Measurements from ENCODE around the gene GALNT16. TPM values are rescaled to one million over a fixed set of nuclear protein-coding genes. Genes with fewer than 3 reads are reported as not detected.
"Not testable (repeated sequence)": the region's sequence is repeated elsewhere in the genome, so short reads cannot be mapped to it uniquely, and the experiment has no call there.

Gene GALNT16
- polyA plus RNA-seq, 1 donor from 2014 or later, result not detected

DNA sequence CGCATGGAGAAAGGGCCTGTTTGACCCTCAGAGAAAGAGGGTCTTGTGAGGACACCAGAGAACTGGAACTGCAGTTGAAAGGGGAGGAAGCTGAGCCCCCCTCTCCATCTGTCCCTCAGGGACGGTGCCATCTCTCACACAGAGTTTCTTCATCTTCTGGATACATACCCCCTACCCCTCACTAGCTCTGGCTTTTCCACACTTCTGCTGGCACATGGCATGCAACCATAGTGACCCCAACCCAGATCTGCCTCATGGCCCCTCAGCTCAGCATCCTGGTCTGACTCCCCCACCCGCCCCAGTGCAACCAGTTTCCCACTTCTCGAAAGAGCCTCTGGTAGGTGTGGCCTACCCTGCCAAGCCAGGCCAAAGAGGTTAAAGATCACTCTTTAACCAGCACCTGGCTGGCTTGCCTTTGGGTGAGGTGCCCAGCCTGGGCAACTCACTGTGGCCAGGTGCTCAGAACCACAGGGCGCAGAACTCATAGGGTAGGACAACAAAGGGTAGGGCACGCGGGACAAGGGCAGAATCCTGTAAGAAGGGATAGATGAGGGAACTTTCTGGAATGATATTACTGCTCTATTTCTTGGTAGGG is 25.8 kb downstream of the GALNT16 start:
- Mint-ChIP-seq H3K4me1 (no peaks in the 10 kb centered on the region), H3K27ac (no peak overlapping the region), H3K4me3 (no peak overlapping the region), H3K36me3 (peaks cover 1% of the 10 kb centered on the region), H3K27me3 (peaks cover 2% of the 10 kb centered on the region), H3K9me3 (no peaks in the 10 kb centered on the region)

- Mint-ChIP-seq H3K4me1 (no peaks in the 10 kb centered on the region), H3K4me3 (no peak overlapping the region), H3K36me3 (peaks cover 1% of the 10 kb centered on the region), H3K9me3 (no peaks in the 10 kb centered on the region), H3K27me3 (peaks cover 4% of the 10 kb centered on the region), H3K27ac (no peak overlapping the region)
Measured at GRCh38 chr14:69287098-69288010, 27.4 kb downstream of the GALNT16 start.

DNA sequence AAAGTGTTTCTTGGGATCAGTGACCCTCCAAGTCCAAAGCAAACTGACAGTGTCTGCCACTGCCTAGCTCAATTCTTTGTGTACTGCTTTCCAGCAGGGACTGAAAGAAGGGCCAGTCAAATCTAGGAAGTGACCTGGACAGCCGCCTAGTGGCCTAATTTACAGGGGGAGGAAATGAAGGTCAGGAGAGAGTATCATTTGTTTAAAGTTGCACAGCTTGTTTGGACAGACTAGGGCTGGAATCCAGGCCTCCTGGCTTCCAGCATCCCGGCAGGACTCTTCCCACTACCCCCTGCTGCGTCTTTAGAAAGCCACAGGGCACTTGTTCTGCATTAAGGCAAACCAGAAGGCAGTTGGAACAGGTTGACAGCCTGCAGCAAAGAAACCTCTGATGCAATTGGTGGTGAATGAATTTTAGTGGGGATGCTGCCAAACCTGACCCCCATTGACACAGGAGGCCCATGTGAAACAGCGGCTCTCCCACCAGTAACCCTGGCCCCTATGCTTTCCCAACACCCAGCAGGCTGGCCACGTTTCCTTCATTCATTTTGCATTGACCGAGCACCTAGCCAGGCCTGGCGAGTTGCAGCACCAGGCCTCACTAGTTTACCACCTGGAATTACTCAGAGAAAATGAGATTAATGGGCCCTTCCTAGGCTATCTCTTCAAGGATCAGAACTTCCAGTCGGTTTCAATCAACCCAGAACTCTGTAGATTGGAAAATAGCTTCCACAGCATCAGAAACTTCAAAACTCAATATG is 28.2 kb downstream of the GALNT16 start:
- Mint-ChIP-seq H3K4me3 (no peak overlapping the region), H3K27me3 (peaks cover 6% of the 10 kb centered on the region), H3K27ac (no peak overlapping the region), H3K9me3 (no peaks in the 10 kb centered on the region), H3K4me1 (no peaks in the 10 kb centered on the region), H3K36me3 (peaks cover 1% of the 10 kb centered on the region)

GRCh38 chr14:69288956-69289705 is 29.2 kb downstream of the GALNT16 start:
- Mint-ChIP-seq H3K36me3 (peaks cover 1% of the 10 kb centered on the region), H3K9me3 (no peaks in the 10 kb centered on the region), H3K4me1 (no peaks in the 10 kb centered on the region), H3K4me3 (no peak overlapping the region), H3K27ac (peak overlapping the region in 1 of 3 donors; percentile 63), H3K27me3 (peaks cover 8% of the 10 kb centered on the region)

GRCh38 chr14:69289811-69290520 is 30.0 kb downstream of the GALNT16 start:
- Mint-ChIP-seq H3K4me1 (no peaks in the 10 kb centered on the region), H3K27me3 (peaks cover 9% of the 10 kb centered on the region), H3K4me3 (no peak overlapping the region), H3K36me3 (peaks cover 1% of the 10 kb centered on the region), H3K27ac (no peak overlapping the region), H3K9me3 (no peaks in the 10 kb centered on the region)

DNA sequence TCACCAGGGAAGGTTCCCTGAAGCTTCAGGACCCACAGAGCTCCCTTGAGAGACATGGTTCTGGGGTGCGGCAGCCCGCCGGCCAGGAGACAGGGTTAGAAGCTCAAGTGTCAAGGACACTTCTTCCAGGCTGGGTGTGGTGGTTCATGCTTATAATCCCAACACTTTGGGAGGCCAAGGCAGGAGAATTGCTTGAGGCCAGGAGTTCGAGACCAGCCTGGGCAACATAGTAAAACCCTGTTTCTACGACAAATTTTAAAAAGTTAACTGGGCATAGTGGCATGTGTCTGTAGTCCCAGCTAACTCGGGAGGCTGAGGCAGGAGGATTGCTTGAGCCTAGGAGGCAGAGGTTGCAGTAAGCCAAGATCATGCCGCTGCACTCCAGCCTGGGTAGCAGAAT is 30.9 kb downstream of the GALNT16 start:
- H3K27me3 Mint-ChIP-seq, H3K27ac Mint-ChIP-seq, H3K4me3 Mint-ChIP-seq, H3K9me3 Mint-ChIP-seq, H3K36me3 Mint-ChIP-seq, H3K4me1 Mint-ChIP-seq: not testable (repeated sequence)

- Mint-ChIP-seq H3K27ac (no peak overlapping the region), H3K4me3 (no peak overlapping the region), H3K4me1 (no peaks in the 10 kb centered on the region), H3K36me3 (no peaks in the 10 kb centered on the region), H3K9me3 (no peaks in the 10 kb centered on the region), H3K27me3 (peaks cover 9% of the 10 kb centered on the region)
Measured at GRCh38 chr14:69291396-69291795, 31.4 kb downstream of the GALNT16 start.

GRCh38 chr14:69291891-69292561 is 32.1 kb downstream of the GALNT16 start:
- Mint-ChIP-seq H3K27ac (no peak overlapping the region), H3K4me3 (no peak overlapping the region), H3K36me3 (no peaks in the 10 kb centered on the region), H3K9me3 (no peaks in the 10 kb centered on the region), H3K27me3 (peaks cover 12% of the 10 kb centered on the region), H3K4me1 (no peaks in the 10 kb centered on the region)

- H3K36me3 Mint-ChIP-seq, result no peaks in the 10 kb centered on the region
- H3K27me3 Mint-ChIP-seq, result peaks cover 9% of the 10 kb centered on the region
- no peaks in the 10 kb centered on the region for H3K4me1 Mint-ChIP-seq
- H3K27ac Mint-ChIP-seq, result no peak overlapping the region
- H3K4me3 Mint-ChIP-seq, result no peak overlapping the region
- H3K9me3 Mint-ChIP-seq, result no peaks in the 10 kb centered on the region
Measured at GRCh38 chr14:69298131-69299071, 38.4 kb downstream of the GALNT16 start.

DNA sequence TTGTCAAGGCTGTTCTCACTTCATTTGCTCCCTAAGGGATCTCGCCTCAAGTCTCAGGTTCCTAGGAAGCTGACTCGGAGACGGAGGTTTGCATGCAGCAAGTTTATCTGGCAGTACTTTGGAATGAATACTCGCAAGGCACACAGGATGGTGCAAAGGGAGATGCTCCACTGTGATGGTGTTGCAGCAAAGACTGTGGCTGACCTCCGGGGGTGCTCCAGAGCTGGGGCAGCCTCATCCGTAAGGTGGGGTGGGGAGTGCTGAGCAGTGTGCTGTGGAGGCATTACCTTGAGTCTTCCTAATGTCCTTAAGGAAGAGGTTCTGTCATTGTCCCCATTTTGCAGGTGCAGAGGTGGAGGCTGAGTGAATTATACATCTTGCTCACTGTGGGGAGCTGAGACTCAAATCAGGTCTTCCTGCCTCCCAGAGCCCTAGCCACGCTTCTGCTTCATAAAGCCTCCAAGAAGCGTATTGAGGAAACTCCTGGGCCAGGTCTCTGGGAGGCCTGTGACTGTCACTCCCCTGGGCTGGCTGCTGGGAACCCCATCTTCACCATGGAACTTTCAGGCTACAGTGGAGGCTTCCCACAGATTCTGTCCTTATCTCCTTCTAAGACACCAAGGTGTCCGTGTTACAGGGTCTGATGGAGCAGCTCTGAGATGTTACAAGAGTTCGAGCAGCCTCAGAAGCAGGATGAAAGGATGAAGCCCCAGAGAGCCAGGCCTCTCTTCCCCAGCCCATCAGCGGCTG is 39.5 kb downstream of the GALNT16 start:
- peaks cover 5% of the 10 kb centered on the region for H3K27me3 Mint-ChIP-seq
- no peaks in the 10 kb centered on the region for H3K4me1 Mint-ChIP-seq
- H3K36me3 Mint-ChIP-seq, result no peaks in the 10 kb centered on the region
- H3K4me3 Mint-ChIP-seq, result no peak overlapping the region
- no peak overlapping the region for H3K27ac Mint-ChIP-seq
- H3K9me3 Mint-ChIP-seq, result no peaks in the 10 kb centered on the region

DNA sequence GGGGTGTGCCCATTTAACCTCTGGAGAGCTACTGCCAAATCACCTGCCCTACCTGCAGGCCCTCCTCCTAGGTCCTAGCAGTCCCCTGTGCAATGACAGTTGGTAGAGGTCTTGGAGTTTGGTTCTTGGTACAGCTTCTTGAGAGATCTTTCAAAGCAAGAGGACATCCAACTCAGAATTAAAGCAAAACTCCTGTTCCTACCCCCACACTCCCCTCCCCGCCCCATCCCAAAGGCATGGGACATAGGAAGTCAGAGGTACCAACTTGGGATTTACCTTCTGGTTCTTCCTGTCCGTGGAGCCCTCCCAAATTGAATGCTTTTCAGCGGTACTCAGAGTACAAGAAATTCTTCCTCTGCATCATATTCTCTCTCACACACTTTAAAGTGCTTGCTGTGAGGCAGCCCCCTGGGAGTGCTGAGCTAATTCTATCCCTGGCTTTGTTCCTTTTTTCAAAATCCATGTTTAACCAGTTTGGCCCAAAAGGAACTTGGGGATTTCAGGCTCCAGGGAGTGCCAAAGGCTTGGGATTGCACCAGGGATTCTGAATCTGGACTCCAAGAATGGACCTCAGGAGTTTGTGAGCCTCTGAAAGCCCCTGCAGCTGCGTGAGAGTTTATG is 40.8 kb downstream of the GALNT16 start:
- Mint-ChIP-seq H3K27ac (peak overlapping the region in 1 of 3 donors; percentile 54), H3K27me3 (peaks cover 7% of the 10 kb centered on the region), H3K9me3 (no peaks in the 10 kb centered on the region), H3K4me1 (no peaks in the 10 kb centered on the region), H3K36me3 (no peaks in the 10 kb centered on the region), H3K4me3 (no peak overlapping the region)

DNA sequence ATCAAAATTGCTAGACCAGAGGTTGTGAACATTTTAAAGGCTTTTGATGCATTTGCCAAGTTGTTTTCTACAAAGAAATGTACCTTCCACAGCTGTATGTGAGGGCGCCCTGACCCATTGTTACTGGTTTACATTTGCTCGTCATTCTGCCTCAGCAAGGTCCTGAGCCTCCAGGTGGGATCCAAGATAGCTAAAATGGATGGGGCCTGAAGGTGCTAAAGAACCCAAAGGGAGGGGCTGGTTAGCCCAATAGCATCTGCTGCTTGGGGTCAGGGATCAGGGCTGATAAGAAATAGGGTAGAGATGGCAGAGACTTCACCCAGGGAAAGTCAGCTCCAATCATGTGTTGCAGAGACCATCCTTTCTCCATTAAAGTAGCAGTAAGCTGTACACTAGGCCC is 43.1 kb downstream of the GALNT16 start:
- no peaks in the 10 kb centered on the region for H3K4me1 Mint-ChIP-seq
- no peak overlapping the region for H3K27ac Mint-ChIP-seq
- no peaks in the 10 kb centered on the region for H3K9me3 Mint-ChIP-seq
- H3K36me3 Mint-ChIP-seq, result no peaks in the 10 kb centered on the region
- peaks cover 9% of the 10 kb centered on the region for H3K27me3 Mint-ChIP-seq
- H3K4me3 Mint-ChIP-seq, result no peak overlapping the region
